Lower leg skin (tissue), 4 donors: Measurements from ENCODE around the gene ISLR. TPM values are rescaled to one million over a fixed set of nuclear protein-coding genes. Genes with fewer than 3 reads are reported as not detected.

ENCODE experiments used
- DNase-seq, 2 donors: peaks; one replicate each; pipeline ENCODE4 v3.0.0-alpha.2; 2019; ENCODE audit warnings: low spot score in 2 of 2
- H3K4me3 ChIP-seq: fragments of 200-600 bp; sonication (generic); 2 replicates; pipeline ENCODE4 v1.5.1; 2017; ENCODE audit warnings: mild to moderate bottlenecking, low read depth; ENCODE audit not compliant: poor library complexity, severe bottlenecking
- POLR2A ChIP-seq, 2 donors: fragments of 450-650 bp; IDR thresholded peaks; one replicate each; pipeline ENCODE4 v1.6.1; 2016 to 2017; ENCODE audit warnings: antibody characterized with exemption in 2 of 2, mild to moderate bottlenecking in 1 of 2, moderate library complexity in 1 of 2
- WGBS, 2 donors: methylation state at CpG; one replicate each; pipeline ENCODE4 v1.1.5; 2018; 5-methylcytosine and 5-hydroxymethylcytosine counted together
- intact Hi-C: fragments of 100-400 bp; cut with DNase I; formaldehyde crosslinking; loops from one replicate; pipeline ENCODE4 v1.15.0; 2023; ENCODE audit warnings: low total_unique reads
- total RNA-seq, 4 donors: library from RNA; depleted of rRNA; stranded (reverse); fragments of >200 nt; gene quantifications; one replicate each; pipeline ENCODE4 v1.1.0, GENCODE V29; 2016
- TF ChIP-seq, protein P1 (sequence below), 3 donors: fragments of 450-650 bp; IDR thresholded peaks; one replicate each; pipeline ENCODE4 v1.5.1; 2016; ENCODE audit warnings: antibody characterized with exemption in 3 of 3, mild to moderate bottlenecking in 3 of 3, moderate library complexity in 2 of 3

ISLR gene
- total RNA-seq, 4 donors from 2014 or later = 23.4 to 41.3 (median 26.1) TPM

DNA sequence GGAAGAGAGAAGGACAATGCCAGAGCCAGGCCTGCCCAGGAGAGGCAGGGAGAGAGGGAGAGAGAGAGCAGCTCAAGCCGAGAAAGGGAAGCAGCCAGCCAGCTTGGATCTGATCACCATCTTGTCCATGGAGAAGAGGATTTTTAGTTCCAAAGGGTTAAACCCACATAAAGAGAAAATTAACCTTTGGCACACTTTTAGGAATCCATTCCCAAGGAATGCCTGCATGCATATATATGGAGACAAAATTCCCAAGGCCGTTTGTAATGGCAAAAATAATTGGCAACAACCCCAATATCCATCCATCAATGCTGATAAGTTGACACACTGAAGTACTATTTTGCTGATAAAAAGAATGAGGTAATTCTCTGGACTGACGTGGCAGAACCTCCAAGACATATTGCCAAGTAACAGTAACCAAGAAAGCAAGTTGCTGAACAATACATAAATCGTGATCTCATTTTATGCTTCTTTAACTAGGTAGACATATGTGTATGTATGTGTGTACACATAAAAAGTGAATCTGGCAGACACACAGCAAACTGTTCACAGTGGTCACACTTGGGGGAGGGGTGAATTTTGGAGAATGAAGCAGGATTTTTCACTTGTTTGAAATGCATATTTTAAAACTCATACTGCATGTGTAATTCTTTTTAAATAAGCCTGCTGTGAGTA, 36.6 kb downstream of the ISLR start:
- no peak for DNase-seq
- 30 to 39% methylated on average over 4 of the region's 4 CpGs for WGBS, 2 donors
- no peak for TF ChIP-seq POLR2A (IDR thresholded peaks at IDR 0.05)
- TF ChIP-seq, protein P1, sequence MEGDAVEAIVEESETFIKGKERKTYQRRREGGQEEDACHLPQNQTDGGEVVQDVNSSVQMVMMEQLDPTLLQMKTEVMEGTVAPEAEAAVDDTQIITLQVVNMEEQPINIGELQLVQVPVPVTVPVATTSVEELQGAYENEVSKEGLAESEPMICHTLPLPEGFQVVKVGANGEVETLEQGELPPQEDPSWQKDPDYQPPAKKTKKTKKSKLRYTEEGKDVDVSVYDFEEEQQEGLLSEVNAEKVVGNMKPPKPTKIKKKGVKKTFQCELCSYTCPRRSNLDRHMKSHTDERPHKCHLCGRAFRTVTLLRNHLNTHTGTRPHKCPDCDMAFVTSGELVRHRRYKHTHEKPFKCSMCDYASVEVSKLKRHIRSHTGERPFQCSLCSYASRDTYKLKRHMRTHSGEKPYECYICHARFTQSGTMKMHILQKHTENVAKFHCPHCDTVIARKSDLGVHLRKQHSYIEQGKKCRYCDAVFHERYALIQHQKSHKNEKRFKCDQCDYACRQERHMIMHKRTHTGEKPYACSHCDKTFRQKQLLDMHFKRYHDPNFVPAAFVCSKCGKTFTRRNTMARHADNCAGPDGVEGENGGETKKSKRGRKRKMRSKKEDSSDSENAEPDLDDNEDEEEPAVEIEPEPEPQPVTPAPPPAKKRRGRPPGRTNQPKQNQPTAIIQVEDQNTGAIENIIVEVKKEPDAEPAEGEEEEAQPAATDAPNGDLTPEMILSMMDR (IDR thresholded peaks at IDR 0.05) = no peak
- intact Hi-C loops = no loop called here
- no peak overlapping the region for H3K4me3 ChIP-seq

DNA sequence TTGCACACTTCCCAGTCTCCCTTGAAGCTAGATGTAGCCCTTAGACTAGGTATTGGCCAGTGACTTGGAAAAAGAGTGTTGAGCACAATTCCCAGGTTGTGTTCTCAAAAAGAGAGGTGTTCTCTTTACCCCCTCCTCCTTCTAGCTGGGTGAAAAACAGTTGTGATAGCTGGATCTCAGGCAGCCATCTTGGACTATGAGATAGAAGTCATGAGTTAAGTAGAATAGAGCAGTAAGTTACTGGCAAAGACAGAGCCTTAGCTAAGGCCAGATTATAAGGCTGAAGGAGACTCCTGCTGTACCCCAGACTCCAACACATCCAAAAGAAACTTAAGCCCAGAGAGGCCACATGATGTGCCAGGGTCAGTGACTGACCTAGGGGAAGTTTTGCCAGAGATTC, 37.2 kb downstream of the ISLR start:
- intact Hi-C loops = no loop called here
- TF ChIP-seq, protein P1 (IDR thresholded peaks at IDR 0.05) = no peak
- no peak for TF ChIP-seq POLR2A (IDR thresholded peaks at IDR 0.05)
- DNase-seq = no peak
- H3K4me3 ChIP-seq = no peak overlapping the region

DNA sequence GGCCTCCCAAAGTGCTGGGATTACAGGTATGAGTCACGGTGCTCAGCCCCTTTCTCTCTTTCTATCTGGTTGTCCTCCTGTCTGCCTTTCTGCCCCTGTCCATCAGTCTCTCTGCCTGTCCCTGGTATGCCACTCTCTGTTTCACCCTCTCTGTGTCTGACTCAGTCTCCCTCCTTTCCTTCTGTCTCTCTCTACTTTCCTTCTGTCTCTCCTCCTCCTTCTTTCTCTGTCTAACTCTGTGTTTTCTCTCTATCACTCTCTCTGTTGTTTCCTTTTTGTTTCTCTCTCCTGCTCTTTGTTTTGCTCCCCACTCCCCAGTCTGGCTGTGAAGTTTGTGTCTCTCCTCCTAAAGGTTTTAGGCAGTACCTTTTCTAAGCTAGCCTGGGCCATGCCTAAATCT, 38.1 kb downstream of the ISLR start:
- intact Hi-C loops = no loop called here
- no peak for DNase-seq
- H3K4me3 ChIP-seq = no peak overlapping the region
- TF ChIP-seq, protein P1 (IDR thresholded peaks at IDR 0.05) = no peak
- no peak for TF ChIP-seq POLR2A (IDR thresholded peaks at IDR 0.05)
- WGBS, 2 donors = 94 to 100% methylated on average over 1 of the region's 1 CpG

DNA sequence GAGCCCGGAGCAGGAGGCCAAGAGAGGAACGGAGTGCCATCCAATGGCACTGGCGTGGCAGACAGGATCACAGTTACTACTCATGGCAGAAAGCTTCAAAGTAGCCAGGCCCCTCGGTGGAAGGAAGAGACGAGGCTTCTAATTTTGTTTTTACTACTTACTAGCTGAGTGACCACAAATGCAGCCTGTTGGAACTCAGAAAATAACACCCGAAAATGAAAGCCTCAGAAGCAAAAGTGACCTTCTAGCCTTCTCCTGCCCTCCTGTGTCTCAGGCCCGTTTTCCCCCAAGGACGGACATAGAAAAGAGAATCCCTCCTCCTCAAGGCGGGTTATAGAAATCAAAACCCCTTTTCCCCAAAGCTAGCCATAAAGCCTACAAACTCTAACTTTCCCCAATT, 39.0 kb downstream of the ISLR start:
- H3K4me3 ChIP-seq = no peak overlapping the region
- intact Hi-C loops = no loop called here
- 86 to 88% methylated on average over 9 of the region's 9 CpGs for WGBS, 2 donors
- TF ChIP-seq, protein P1 (IDR thresholded peaks at IDR 0.05) = no peak
- TF ChIP-seq POLR2A (IDR thresholded peaks at IDR 0.05) = no peak
- no peak for DNase-seq

DNA sequence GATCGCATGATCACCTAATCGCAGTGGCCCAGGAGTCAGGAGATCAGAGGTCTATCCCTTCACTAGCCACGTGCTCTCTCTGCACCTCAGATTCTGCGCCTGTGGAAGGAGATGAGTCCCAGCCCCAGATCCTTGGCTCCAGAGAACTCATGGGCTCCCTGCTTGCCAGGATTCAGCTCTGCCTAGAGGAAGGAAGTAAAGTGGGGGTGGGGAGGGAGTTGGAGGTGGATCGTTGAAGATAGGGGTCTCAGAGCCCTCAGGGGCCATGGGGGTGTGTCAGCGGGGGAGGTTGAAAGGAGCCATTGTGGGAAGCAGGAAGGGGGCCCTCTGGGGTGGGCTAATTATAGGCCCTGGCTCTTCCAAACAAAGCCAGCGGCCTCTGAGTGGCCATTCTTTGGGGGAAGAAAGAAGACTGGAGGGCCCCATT, 40.4 kb downstream of the ISLR start:
- TF ChIP-seq, protein P1 (IDR thresholded peaks at IDR 0.05) = no peak
- TF ChIP-seq POLR2A (IDR thresholded peaks at IDR 0.05) = no peak
- intact Hi-C loops = no loop called here
- no peak overlapping the region for H3K4me3 ChIP-seq
- no peak for DNase-seq
- 67 to 70% methylated on average over 7 of the region's 7 CpGs for WGBS, 2 donors
